MM.1S (cell line): ENCODE measurements around the gene PDE1C.
A peak's percentile ranks its signal among the peaks of the same experiment; 100 is the strongest.

Experiments used
- DNase-seq: peaks from one replicate; pipeline ENCODE4 v3.0.0-alpha.2; 2015
- H2AFZ ChIP-seq: fragments of 300-600 bp; sonication (generic); 2 replicates; pipeline ENCODE4 v1.6.0; 2016; ENCODE audit warnings: antibody characterized with exemption, low read length
- H3F3A ChIP-seq: fragments of 300-600 bp; sonication (generic); 2 replicates; pipeline ENCODE4 v1.6.1; 2016; ENCODE audit warnings: mild to moderate bottlenecking, antibody characterized with exemption, low read length, moderate library complexity, mixed read lengths; ENCODE audit not compliant: insufficient read depth
- H3K27ac ChIP-seq: fragments of 300-600 bp; sonication (generic); 2 replicates; pipeline ENCODE4 v1.5.1; 2016; ENCODE audit warnings: mild to moderate bottlenecking, low read length
- H3K27me3 ChIP-seq: fragments of 300-600 bp; sonication (generic); replicated peaks from 2 replicates; pipeline ENCODE4 v1.6.0; 2016; ENCODE audit warnings: low read length; ENCODE audit not compliant: insufficient read depth
- H3K36me3 ChIP-seq: fragments of 300-600 bp; sonication (generic); replicated peaks from 2 replicates; pipeline ENCODE4 v1.6.1; 2016; ENCODE audit warnings: mild to moderate bottlenecking, low read length, mixed read lengths; ENCODE audit not compliant: insufficient read depth
- H3K4me1 ChIP-seq: fragments of 300-600 bp; sonication (generic); 2 replicates; pipeline ENCODE4 v1.6.1; 2016; ENCODE audit warnings: low read length, mixed read lengths
- H3K4me2 ChIP-seq: fragments of 300-600 bp; sonication (generic); 2 replicates; pipeline ENCODE4 v1.6.0; 2016; ENCODE audit warnings: low read depth, low read length
- H3K4me3 ChIP-seq: fragments of 300-600 bp; sonication (generic); 2 replicates; pipeline ENCODE4 v1.5.1; 2016; ENCODE audit warnings: low read length, mixed read lengths
- H3K79me2 ChIP-seq: fragments of 300-600 bp; sonication (generic); 2 replicates; pipeline ENCODE4 v1.6.1; 2016; ENCODE audit warnings: mixed run types, low read length, mixed read lengths
- H3K9ac ChIP-seq: fragments of 300-600 bp; sonication (generic); 2 replicates; pipeline ENCODE4 v1.6.1; 2016; ENCODE audit warnings: low read length, mixed read lengths
- H3K9me2 ChIP-seq: fragments of 300-600 bp; sonication (generic); replicated peaks from 2 replicates; pipeline ENCODE4 v1.6.1; 2016; ENCODE audit warnings: mild to moderate bottlenecking, low read length, mixed read lengths; ENCODE audit not compliant: insufficient read depth
- H3K9me3 ChIP-seq: fragments of 300-600 bp; sonication (generic); replicated peaks from 2 replicates; pipeline ENCODE4 v1.6.1; 2016; ENCODE audit warnings: mild to moderate bottlenecking, low read length, mixed read lengths; ENCODE audit not compliant: insufficient read depth
- H4K20me1 ChIP-seq: fragments of 300-600 bp; sonication (generic); 2 replicates; pipeline ENCODE4 v1.6.1; 2016; ENCODE audit warnings: mild to moderate bottlenecking, low read length, moderate library complexity, mixed read lengths; ENCODE audit not compliant: insufficient read depth
- EZH2 ChIP-seq: fragments of 300-600 bp; sonication (generic); optimal IDR thresholded peaks from 2 replicates; pipeline ENCODE3; 2017; ENCODE audit warnings: low read depth, mild to moderate bottlenecking, antibody characterized with exemption, low read length, mixed read lengths
- EZH2phosphoT487 ChIP-seq: fragments of 300-600 bp; sonication (generic); IDR thresholded peaks from 2 replicates; pipeline ENCODE4 v1.6.1; 2018; ENCODE audit warnings: antibody characterized with exemption, low read length
- TF ChIP-seq, protein P1 (sequence below): fragments of 300-600 bp; sonication (generic); IDR thresholded peaks from 2 replicates; pipeline ENCODE4 v1.5.1; 2016; ENCODE audit warnings: antibody characterized with exemption, low read length, mixed read lengths

PDE1C gene

DNA sequence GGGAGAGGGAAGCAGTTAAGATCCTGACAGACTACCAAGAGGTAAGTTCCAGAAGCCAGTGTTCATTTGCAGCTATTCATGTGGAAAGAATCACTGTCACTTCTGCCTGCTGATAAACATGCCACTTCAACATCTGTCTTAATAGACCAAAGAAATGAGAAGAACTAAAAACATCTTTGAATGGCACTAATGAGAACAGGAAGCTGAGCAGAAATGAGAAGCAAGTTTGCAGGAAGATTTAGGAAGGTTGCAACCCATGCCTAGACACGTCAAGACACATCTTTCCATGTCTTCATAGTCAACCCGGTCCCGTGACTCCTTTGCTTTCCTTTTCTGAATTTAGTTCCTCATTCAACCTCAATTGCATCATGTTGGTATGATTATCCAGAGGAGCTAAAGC lies 180.0 kb downstream of the PDE1C start:
- H3K27me3 ChIP-seq: no peaks in the 10 kb centered on the region
- no peaks in the 10 kb centered on the region for H3K4me1 ChIP-seq
- H3K36me3 ChIP-seq: no peaks in the 10 kb centered on the region
- no peak for TF ChIP-seq EZH2
- DNase-seq: no peak
- H3K79me2 ChIP-seq: no peaks in the 10 kb centered on the region
- H3K27ac ChIP-seq: no peak overlapping the region
- no peaks in the 10 kb centered on the region for H3F3A ChIP-seq
- H3K9me2 ChIP-seq: no peaks in the 10 kb centered on the region
- H3K9me3 ChIP-seq: no peaks in the 10 kb centered on the region
- H3K4me3 ChIP-seq: no peak overlapping the region
- no peak overlapping the region for H3K9ac ChIP-seq
- no peaks in the 10 kb centered on the region for H4K20me1 ChIP-seq
- H3K4me2 ChIP-seq: no peak overlapping the region
- H2AFZ ChIP-seq: no peak overlapping the region

DNA sequence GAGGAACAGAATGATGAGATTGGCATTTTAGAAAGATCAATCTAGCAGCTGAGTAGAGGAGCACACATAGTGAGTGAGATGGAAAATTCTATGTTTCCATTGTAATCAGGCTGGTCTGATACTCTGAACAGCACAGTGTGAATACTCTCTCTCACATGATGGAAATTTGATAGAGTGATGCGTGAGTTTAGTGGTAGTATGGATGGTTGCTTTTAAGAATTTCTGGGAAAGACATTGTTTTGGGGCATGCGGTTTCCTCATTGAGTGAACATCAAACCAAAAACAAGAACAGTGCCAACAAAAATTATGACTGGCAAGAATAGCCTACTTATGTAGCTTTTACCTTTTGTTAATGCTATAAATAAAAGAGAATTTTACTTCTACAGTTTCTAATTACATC lies 183.2 kb downstream of the PDE1C start:
- no peaks in the 10 kb centered on the region for H3K9me3 ChIP-seq
- H3K27ac ChIP-seq: no peak overlapping the region
- H4K20me1 ChIP-seq: no peaks in the 10 kb centered on the region
- H3K27me3 ChIP-seq: no peaks in the 10 kb centered on the region
- H3K9ac ChIP-seq: no peak overlapping the region
- no peak overlapping the region for H3K4me3 ChIP-seq
- H3K9me2 ChIP-seq: no peaks in the 10 kb centered on the region
- H3K79me2 ChIP-seq: no peaks in the 10 kb centered on the region
- H3K4me2 ChIP-seq: no peak overlapping the region
- TF ChIP-seq, protein P1, sequence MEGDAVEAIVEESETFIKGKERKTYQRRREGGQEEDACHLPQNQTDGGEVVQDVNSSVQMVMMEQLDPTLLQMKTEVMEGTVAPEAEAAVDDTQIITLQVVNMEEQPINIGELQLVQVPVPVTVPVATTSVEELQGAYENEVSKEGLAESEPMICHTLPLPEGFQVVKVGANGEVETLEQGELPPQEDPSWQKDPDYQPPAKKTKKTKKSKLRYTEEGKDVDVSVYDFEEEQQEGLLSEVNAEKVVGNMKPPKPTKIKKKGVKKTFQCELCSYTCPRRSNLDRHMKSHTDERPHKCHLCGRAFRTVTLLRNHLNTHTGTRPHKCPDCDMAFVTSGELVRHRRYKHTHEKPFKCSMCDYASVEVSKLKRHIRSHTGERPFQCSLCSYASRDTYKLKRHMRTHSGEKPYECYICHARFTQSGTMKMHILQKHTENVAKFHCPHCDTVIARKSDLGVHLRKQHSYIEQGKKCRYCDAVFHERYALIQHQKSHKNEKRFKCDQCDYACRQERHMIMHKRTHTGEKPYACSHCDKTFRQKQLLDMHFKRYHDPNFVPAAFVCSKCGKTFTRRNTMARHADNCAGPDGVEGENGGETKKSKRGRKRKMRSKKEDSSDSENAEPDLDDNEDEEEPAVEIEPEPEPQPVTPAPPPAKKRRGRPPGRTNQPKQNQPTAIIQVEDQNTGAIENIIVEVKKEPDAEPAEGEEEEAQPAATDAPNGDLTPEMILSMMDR: no peak
- TF ChIP-seq EZH2: no peak
- H3F3A ChIP-seq: no peaks in the 10 kb centered on the region
- H2AFZ ChIP-seq: no peak overlapping the region
- no peak for DNase-seq
- no peaks in the 10 kb centered on the region for H3K4me1 ChIP-seq
- no peaks in the 10 kb centered on the region for H3K36me3 ChIP-seq

DNA sequence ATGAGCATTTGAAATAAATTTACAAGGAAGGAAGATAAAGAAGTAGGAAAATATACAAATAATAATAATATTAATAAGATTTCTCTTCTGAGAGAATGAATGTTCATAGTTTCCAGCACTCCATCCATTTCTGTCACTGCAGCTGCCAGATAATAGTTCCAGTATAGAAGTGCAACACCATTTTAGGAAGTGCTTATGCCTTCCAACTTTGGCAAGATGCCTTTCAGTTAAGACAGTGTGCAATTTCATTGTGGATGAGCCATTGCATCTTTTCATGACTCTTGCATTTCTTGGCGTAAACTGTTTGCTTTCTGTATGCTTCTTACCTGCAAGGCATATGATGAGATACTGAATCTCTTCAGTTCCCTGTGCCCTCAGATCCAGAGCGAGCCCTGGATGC lies 185.0 kb downstream of the PDE1C start:
- H3K27me3 ChIP-seq: no peaks in the 10 kb centered on the region
- no peaks in the 10 kb centered on the region for H3K9me3 ChIP-seq
- H3K4me1 ChIP-seq: no peaks in the 10 kb centered on the region
- no peak overlapping the region for H3K4me2 ChIP-seq
- no peak for DNase-seq
- no peaks in the 10 kb centered on the region for H3K79me2 ChIP-seq
- no peak overlapping the region for H3K9ac ChIP-seq
- TF ChIP-seq, protein P1: no peak
- TF ChIP-seq EZH2phosphoT487 (no peak), EZH2 (no peak)
- no peaks in the 10 kb centered on the region for H3K36me3 ChIP-seq
- no peak overlapping the region for H2AFZ ChIP-seq
- H3K4me3 ChIP-seq: no peak overlapping the region
- no peaks in the 10 kb centered on the region for H4K20me1 ChIP-seq
- no peaks in the 10 kb centered on the region for H3F3A ChIP-seq
- no peak overlapping the region for H3K27ac ChIP-seq
- no peaks in the 10 kb centered on the region for H3K9me2 ChIP-seq

DNA sequence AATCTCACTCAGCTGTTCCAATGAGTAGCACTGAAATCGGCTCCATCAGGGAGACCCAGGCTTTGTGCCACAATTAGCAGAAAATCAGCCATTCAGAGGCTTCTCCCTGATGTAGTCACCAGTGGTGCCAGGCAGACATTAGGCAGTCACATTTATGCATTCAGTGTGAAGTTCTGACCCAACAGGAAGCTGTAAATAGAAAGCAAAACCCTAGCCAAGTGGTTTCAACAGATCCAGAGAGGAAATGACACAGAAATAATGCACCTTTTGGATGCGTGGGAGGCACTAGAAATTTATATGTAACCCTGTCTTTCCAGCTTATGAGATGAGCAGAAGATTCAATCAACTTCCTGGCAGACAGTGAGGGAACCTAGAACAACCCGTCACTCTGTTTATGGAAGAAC lies 186.4 kb downstream of the PDE1C start:
- no peak overlapping the region for H3K4me2 ChIP-seq
- no peaks in the 10 kb centered on the region for H3K4me1 ChIP-seq
- no peaks in the 10 kb centered on the region for H3K9me3 ChIP-seq
- TF ChIP-seq EZH2phosphoT487: no peak
- TF ChIP-seq, protein P1: no peak
- TF ChIP-seq EZH2: no peak
- H3K4me3 ChIP-seq: no peak overlapping the region
- H3K27me3 ChIP-seq: no peaks in the 10 kb centered on the region
- H2AFZ ChIP-seq: no peak overlapping the region
- no peak overlapping the region for H3K27ac ChIP-seq
- no peaks in the 10 kb centered on the region for H3F3A ChIP-seq
- H3K79me2 ChIP-seq: no peaks in the 10 kb centered on the region
- no peaks in the 10 kb centered on the region for H4K20me1 ChIP-seq
- peak; percentile 16 for DNase-seq
- H3K9me2 ChIP-seq: no peaks in the 10 kb centered on the region
- no peaks in the 10 kb centered on the region for H3K36me3 ChIP-seq
- no peak overlapping the region for H3K9ac ChIP-seq
